Peyer's patch (tissue), 4 donors: ENCODE results near the gene NAPG.

Source experiments
- POLR2A ChIP-seq, 2 donors: fragments of 450-650 bp; IDR thresholded peaks; one replicate each; pipeline ENCODE4 v1.5.1; 2017; ENCODE audit warnings: antibody characterized with exemption in 2 of 2, mild to moderate bottlenecking in 2 of 2, moderate library complexity in 2 of 2
- TF ChIP-seq, protein P1 (sequence below), 6 experiments: fragments of 450-650 bp in 4 of 6; fragments of 200-600 bp in 2 of 6; sonication (generic) in 1 of 6; IDR thresholded peaks; one replicate each; pipeline ENCODE4 v1.5.1; 2017 to 2019; ENCODE audit warnings: antibody characterized with exemption in 6 of 6, mild to moderate bottlenecking in 3 of 6, moderate library complexity in 1 of 6

GRCh38 chr18:10537765-10538164 is 11.9 kb downstream of the NAPG start:
- TF ChIP-seq, protein P1, sequence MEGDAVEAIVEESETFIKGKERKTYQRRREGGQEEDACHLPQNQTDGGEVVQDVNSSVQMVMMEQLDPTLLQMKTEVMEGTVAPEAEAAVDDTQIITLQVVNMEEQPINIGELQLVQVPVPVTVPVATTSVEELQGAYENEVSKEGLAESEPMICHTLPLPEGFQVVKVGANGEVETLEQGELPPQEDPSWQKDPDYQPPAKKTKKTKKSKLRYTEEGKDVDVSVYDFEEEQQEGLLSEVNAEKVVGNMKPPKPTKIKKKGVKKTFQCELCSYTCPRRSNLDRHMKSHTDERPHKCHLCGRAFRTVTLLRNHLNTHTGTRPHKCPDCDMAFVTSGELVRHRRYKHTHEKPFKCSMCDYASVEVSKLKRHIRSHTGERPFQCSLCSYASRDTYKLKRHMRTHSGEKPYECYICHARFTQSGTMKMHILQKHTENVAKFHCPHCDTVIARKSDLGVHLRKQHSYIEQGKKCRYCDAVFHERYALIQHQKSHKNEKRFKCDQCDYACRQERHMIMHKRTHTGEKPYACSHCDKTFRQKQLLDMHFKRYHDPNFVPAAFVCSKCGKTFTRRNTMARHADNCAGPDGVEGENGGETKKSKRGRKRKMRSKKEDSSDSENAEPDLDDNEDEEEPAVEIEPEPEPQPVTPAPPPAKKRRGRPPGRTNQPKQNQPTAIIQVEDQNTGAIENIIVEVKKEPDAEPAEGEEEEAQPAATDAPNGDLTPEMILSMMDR (IDR thresholded peaks at IDR 0.05) = no peak
- no peak for TF ChIP-seq POLR2A (IDR thresholded peaks at IDR 0.05)
